GM23338 (cell line): ENCODE results near the gene IQCE. TPM values are rescaled to one million over a fixed set of nuclear protein-coding genes. Genes with fewer than 3 reads are reported as not detected.

Source experiments
- CREB1 ChIP-seq: fragments of 250-450 bp; sonication (Bioruptor Pico); IDR thresholded peaks from 2 replicates; pipeline ENCODE4 v1.5.0; 2020; ENCODE audit warnings: low read depth, mild to moderate bottlenecking, moderate library complexity
- CTCF ChIP-seq, 2 experiments: fragments of 200-600 bp in 1 of 2; sonication (generic) in 1 of 2; conservative IDR thresholded peaks; 2 replicates each; pipeline versions ENCODE4 v1.5.1 to v1.6.1; 2016 to 2017; ENCODE audit warnings: antibody characterized with exemption in 2 of 2, low read depth in 2 of 2, mild to moderate bottlenecking in 2 of 2, moderate library complexity in 1 of 2
- EZH2phosphoT487 ChIP-seq: fragments of 200-600 bp; sonication (generic); IDR thresholded peaks from one replicate; pipeline ENCODE4 v1.8.1; 2018; ENCODE audit warnings: antibody characterized with exemption; ENCODE audit not compliant: unreplicated experiment
- REST ChIP-seq: IDR thresholded peaks from one replicate; pipeline ENCODE4 v1.6.1; 2018; ENCODE audit warnings: antibody characterized with exemption; ENCODE audit not compliant: unreplicated experiment
- ZNF114 ChIP-seq: fragments of 250-450 bp; sonication (Bioruptor Pico); IDR thresholded peaks from 2 replicates; pipeline ENCODE4 v1.5.0; 2020; ENCODE audit warnings: mild to moderate bottlenecking, moderate library complexity
- polyA plus RNA-seq: library from polyadenylated mRNA; unstranded; fragments of >200 nt; fragmentation: Nextera tagmentation; extraction: Ambion mirVana; gene quantifications from 2 replicates; pipeline ENCODE4 v1.2.1, GENCODE V29; 2016
- total RNA-seq: library from RNA; depleted of rRNA; stranded (reverse); fragments of >200 nt; shearing (Covaris generic); gene quantifications from 2 replicates; pipeline ENCODE4 v1.2.3, GENCODE V29; 2014
- TF ChIP-seq, protein P1 (sequence below): fragments of 250-450 bp; sonication (Bioruptor Pico); IDR thresholded peaks from 2 replicates; pipeline ENCODE4 v1.5.0; 2020; ENCODE audit warnings: mild to moderate bottlenecking, moderate library complexity

The IQCE gene
- total and polyA plus RNA-seq, 2 experiments from 2014 or later = 5.0 to 7.7 TPM

DNA sequence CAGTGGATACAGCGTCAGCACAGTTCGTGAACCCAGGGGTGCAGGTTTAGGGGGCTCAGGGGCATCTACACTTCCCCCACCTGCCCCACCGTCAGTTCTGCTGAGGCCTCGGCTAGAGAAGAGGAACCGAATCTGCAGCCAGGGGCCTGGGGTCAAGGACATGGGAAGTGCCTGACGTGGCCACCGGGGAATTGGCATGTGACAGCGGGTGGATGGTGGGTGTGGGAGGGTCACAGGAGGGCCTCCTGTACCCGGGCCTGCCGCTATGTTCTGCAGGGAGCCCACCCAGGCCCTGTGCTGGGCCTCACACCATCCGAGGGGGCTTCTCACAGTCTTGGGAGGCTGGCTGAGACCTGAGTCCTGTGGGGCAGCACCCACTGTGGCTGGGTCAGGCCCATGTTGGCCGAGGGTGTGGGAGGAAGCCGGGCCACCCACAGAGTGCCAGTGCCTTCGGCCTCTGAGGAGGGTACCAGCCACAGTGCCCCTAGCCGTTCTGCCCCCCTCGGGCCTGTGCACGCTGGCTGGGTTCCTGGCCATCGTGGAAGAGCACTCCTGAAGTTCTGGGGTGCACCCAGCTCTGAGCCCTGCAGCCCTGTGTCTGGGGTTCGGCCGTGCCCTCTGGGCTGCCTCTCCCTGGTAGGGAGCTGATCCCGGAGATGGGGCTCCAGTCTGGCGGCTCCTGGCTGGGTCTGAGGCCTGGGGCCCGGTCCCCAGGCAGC, 78.9 kb downstream of the IQCE start (continued):
- TF ChIP-seq, protein P1, sequence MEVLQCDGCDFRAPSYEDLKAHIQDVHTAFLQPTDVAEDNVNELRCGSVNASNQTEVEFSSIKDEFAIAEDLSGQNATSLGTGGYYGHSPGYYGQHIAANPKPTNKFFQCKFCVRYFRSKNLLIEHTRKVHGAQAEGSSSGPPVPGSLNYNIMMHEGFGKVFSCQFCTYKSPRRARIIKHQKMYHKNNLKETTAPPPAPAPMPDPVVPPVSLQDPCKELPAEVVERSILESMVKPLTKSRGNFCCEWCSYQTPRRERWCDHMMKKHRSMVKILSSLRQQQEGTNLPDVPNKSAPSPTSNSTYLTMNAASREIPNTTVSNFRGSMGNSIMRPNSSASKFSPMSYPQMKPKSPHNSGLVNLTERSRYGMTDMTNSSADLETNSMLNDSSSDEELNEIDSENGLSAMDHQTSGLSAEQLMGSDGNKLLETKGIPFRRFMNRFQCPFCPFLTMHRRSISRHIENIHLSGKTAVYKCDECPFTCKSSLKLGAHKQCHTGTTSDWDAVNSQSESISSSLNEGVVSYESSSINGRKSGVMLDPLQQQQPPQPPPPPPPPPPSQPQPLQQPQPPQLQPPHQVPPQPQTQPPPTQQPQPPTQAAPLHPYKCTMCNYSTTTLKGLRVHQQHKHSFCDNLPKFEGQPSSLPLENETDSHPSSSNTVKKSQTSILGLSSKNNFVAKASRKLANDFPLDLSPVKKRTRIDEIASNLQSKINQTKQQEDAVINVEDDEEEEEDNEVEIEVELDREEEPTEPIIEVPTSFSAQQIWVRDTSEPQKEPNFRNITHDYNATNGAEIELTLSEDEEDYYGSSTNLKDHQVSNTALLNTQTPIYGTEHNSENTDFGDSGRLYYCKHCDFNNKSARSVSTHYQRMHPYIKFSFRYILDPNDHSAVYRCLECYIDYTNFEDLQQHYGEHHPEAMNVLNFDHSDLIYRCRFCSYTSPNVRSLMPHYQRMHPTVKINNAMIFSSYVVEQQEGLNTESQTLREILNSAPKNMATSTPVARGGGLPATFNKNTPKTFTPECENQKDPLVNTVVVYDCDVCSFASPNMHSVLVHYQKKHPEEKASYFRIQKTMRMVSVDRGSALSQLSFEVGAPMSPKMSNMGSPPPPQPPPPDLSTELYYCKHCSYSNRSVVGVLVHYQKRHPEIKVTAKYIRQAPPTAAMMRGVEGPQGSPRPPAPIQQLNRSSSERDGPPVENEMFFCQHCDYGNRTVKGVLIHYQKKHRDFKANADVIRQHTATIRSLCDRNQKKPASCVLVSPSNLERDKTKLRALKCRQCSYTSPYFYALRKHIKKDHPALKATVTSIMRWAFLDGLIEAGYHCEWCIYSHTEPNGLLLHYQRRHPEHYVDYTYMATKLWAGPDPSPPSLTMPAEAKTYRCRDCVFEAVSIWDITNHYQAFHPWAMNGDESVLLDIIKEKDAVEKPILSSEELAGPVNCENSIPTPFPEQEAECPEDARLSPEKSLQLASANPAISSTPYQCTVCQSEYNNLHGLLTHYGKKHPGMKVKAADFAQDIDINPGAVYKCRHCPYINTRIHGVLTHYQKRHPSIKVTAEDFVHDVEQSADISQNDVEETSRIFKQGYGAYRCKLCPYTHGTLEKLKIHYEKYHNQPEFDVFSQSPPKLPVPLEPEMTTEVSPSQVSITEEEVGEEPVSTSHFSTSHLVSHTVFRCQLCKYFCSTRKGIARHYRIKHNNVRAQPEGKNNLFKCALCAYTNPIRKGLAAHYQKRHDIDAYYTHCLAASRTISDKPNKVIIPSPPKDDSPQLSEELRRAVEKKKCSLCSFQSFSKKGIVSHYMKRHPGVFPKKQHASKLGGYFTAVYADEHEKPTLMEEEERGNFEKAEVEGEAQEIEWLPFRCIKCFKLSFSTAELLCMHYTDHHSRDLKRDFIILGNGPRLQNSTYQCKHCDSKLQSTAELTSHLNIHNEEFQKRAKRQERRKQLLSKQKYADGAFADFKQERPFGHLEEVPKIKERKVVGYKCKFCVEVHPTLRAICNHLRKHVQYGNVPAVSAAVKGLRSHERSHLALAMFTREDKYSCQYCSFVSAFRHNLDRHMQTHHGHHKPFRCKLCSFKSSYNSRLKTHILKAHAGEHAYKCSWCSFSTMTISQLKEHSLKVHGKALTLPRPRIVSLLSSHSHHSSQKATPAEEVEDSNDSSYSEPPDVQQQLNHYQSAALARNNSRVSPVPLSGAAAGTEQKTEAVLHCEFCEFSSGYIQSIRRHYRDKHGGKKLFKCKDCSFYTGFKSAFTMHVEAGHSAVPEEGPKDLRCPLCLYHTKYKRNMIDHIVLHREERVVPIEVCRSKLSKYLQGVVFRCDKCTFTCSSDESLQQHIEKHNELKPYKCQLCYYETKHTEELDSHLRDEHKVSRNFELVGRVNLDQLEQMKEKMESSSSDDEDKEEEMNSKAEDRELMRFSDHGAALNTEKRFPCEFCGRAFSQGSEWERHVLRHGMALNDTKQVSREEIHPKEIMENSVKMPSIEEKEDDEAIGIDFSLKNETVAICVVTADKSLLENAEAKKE = no peak
- TF ChIP-seq EZH2phosphoT487 (no peak), CTCF (conservative IDR thresholded peaks at IDR 0.05; ENCODE audit: low read depth in 2 of 2) (no peak), REST (no peak), CREB1 (no peak), ZNF114 (CRISPR knock-in tag) (no peak)
